Prostate gland (tissue), 2 donors: Measurements from ENCODE around the gene RPUSD4.

Experiments used
- CTCF ChIP-seq, 4 experiments: fragments of 200-600 bp in 2 of 4; fragments of 450-650 bp in 2 of 4; sonication (generic) in 2 of 4; IDR thresholded peaks; 1 replicate in 3 of 4; 2 replicates in 1 of 4; pipeline ENCODE4 v1.5.1; 2016 to 2019; ENCODE audit warnings: antibody characterized with exemption in 4 of 4, mild to moderate bottlenecking in 2 of 4, moderate library complexity in 2 of 4
- POLR2A ChIP-seq: fragments of 450-650 bp; IDR thresholded peaks from one replicate; pipeline ENCODE4 v1.6.1; 2016; ENCODE audit warnings: antibody characterized with exemption, mild to moderate bottlenecking

- TF ChIP-seq POLR2A = no peak
- no peak for TF ChIP-seq CTCF (IDR thresholded peaks at IDR 0.05)
Observed at GRCh38 chr11:126214841-126215240, 3.4 kb upstream of the RPUSD4 start.
